ENCODE data around the gene GAD1.

Gene GAD1

GRCh38 chr2:170843656-170844055, 27.0 kb downstream of the GAD1 start:
- Histone ChIP-seq H3K9ac (no peak overlapping the region), H2AFZ (no peak overlapping the region), H3K4me3 (ENCODE audit: low read depth, low read length) (no peak overlapping the region), H3K27ac (no peak overlapping the region), H3K36me3 (ENCODE audit: control insufficient read depth, insufficient read depth, low read length) (no peaks in the 10 kb centered on the region), H3K4me1 (peaks cover 18% of the 10 kb centered on the region), H3K79me2 (no peaks in the 10 kb centered on the region), H3K4me2 (ENCODE audit: low read length) (peak overlapping the region; percentile 45), H3K27me3 (ENCODE audit: control insufficient read depth, insufficient read depth, low read length) (no peaks in the 10 kb centered on the region), H3K9me3 (ENCODE audit: control insufficient read depth, low read length) (no peaks in the 10 kb centered on the region)
- no peak for TF ChIP-seq CTCF (IDR thresholded peaks at IDR 0.05)

GRCh38 chr2:170845343-170845742, 28.7 kb downstream of the GAD1 start:
- Histone ChIP-seq H3K4me2 (ENCODE audit: low read length) (no peak overlapping the region), H3K27ac (no peak overlapping the region), H3K36me3 (ENCODE audit: control insufficient read depth, insufficient read depth, low read length) (no peaks in the 10 kb centered on the region), H3K4me3 (ENCODE audit: low read depth, low read length) (no peak overlapping the region), H3K9ac (no peak overlapping the region), H3K4me1 (peaks cover 18% of the 10 kb centered on the region), H3K79me2 (no peaks in the 10 kb centered on the region), H2AFZ (no peak overlapping the region), H3K27me3 (ENCODE audit: control insufficient read depth, insufficient read depth, low read length) (no peaks in the 10 kb centered on the region), H3K9me3 (ENCODE audit: control insufficient read depth, low read length) (no peaks in the 10 kb centered on the region)
- no peak for TF ChIP-seq CTCF (IDR thresholded peaks at IDR 0.05)

GRCh38 chr2:170846314-170846713, 29.6 kb downstream of the GAD1 start:
- no peaks in the 10 kb centered on the region for H3K36me3 ChIP-seq (ENCODE audit: control insufficient read depth, insufficient read depth, low read length)
- no peaks in the 10 kb centered on the region for H3K27me3 ChIP-seq (ENCODE audit: control insufficient read depth, insufficient read depth, low read length)
- peaks cover 18% of the 10 kb centered on the region for H3K4me1 ChIP-seq
- TF ChIP-seq CTCF (IDR thresholded peaks at IDR 0.05), result no peak
- H3K27ac ChIP-seq, result no peak overlapping the region
- H3K4me3 ChIP-seq (ENCODE audit: low read depth, low read length), result no peak overlapping the region
- no peak overlapping the region for H2AFZ ChIP-seq
- H3K79me2 ChIP-seq, result no peaks in the 10 kb centered on the region
- H3K4me2 ChIP-seq (ENCODE audit: low read length), result no peak overlapping the region
- no peak overlapping the region for H3K9ac ChIP-seq
- no peaks in the 10 kb centered on the region for H3K9me3 ChIP-seq (ENCODE audit: control insufficient read depth, low read length)

GRCh38 chr2:170847716-170848115, 31.0 kb downstream of the GAD1 start:
- no peak overlapping the region for H3K27ac ChIP-seq
- no peak overlapping the region for H3K4me3 ChIP-seq (ENCODE audit: low read depth, low read length)
- no peak overlapping the region for H3K4me2 ChIP-seq (ENCODE audit: low read length)
- H3K4me1 ChIP-seq, result peaks cover 5% of the 10 kb centered on the region
- H3K9me3 ChIP-seq (ENCODE audit: control insufficient read depth, low read length), result no peaks in the 10 kb centered on the region
- H3K79me2 ChIP-seq, result no peaks in the 10 kb centered on the region
- H2AFZ ChIP-seq, result no peak overlapping the region
- no peaks in the 10 kb centered on the region for H3K27me3 ChIP-seq (ENCODE audit: control insufficient read depth, insufficient read depth, low read length)
- no peaks in the 10 kb centered on the region for H3K36me3 ChIP-seq (ENCODE audit: control insufficient read depth, insufficient read depth, low read length)
- no peak for TF ChIP-seq CTCF (IDR thresholded peaks at IDR 0.05)
- no peak overlapping the region for H3K9ac ChIP-seq

GRCh38 chr2:170848587-170848986, 31.9 kb downstream of the GAD1 start:
- H3K9ac ChIP-seq, result no peak overlapping the region
- H3K36me3 ChIP-seq (ENCODE audit: control insufficient read depth, insufficient read depth, low read length), result no peaks in the 10 kb centered on the region
- H3K4me3 ChIP-seq (ENCODE audit: low read depth, low read length), result no peak overlapping the region
- H3K27ac ChIP-seq, result no peak overlapping the region
- H2AFZ ChIP-seq, result no peak overlapping the region
- H3K79me2 ChIP-seq, result no peaks in the 10 kb centered on the region
- H3K27me3 ChIP-seq (ENCODE audit: control insufficient read depth, insufficient read depth, low read length), result no peaks in the 10 kb centered on the region
- no peak for TF ChIP-seq CTCF (IDR thresholded peaks at IDR 0.05)
- no peaks in the 10 kb centered on the region for H3K4me1 ChIP-seq
- H3K9me3 ChIP-seq (ENCODE audit: control insufficient read depth, low read length), result no peaks in the 10 kb centered on the region
- H3K4me2 ChIP-seq (ENCODE audit: low read length), result no peak overlapping the region
